ENCODE measurements around the gene SPTBN5.

- no peak for TF ChIP-seq CTCF (IDR thresholded peaks at IDR 0.05)
- TF ChIP-seq POLR2A (IDR thresholded peaks at IDR 0.05) = no peak
Measured at GRCh38 chr15:41899854-41900442, 6.1 kb upstream of the SPTBN5 start.
